ENCODE data around the gene LDLRAD1.
"Not testable (repeated sequence)": the region's sequence is repeated elsewhere in the genome, so short reads cannot be mapped to it uniquely, and the experiment has no call there.

LDLRAD1 gene

GRCh38 chr1:54028306-54029251 is 10.6 kb upstream of the LDLRAD1 start:
- no peak overlapping the region for H3K4me3 ChIP-seq (ENCODE audit: low read depth, low read length)
- TF ChIP-seq CTCF (IDR thresholded peaks at IDR 0.05; ENCODE audit: borderline replicate concordance, insufficient read depth, low read depth, low read length) = no peak

- no peak for TF ChIP-seq CTCF (IDR thresholded peaks at IDR 0.05; ENCODE audit: borderline replicate concordance, insufficient read depth, low read depth, low read length)
Measured at GRCh38 chr1:54027848-54028247, 9.9 kb upstream of the LDLRAD1 start.

GRCh38 chr1:54024811-54025210 is 6.8 kb upstream of the LDLRAD1 start:
- H3K4me3 ChIP-seq (ENCODE audit: low read depth, low read length) = not testable (repeated sequence)

More at GRCh38 chr1:54027848-54028247, 9.9 kb upstream of the LDLRAD1 start:
- no peak overlapping the region for H3K4me3 ChIP-seq (ENCODE audit: low read depth, low read length)

GRCh38 chr1:54024358-54024757 is 6.4 kb upstream of the LDLRAD1 start:
- no peak overlapping the region for H3K4me3 ChIP-seq (ENCODE audit: low read depth, low read length)
- TF ChIP-seq CTCF (IDR thresholded peaks at IDR 0.05; ENCODE audit: borderline replicate concordance, insufficient read depth, low read depth, low read length) = no peak

GRCh38 chr1:54019562-54020176 is 1.7 kb upstream of the LDLRAD1 start:
- H3K4me3 ChIP-seq (ENCODE audit: low read depth, low read length) = not testable (repeated sequence)

GRCh38 chr1:54018635-54019034 is 649 bp upstream of the LDLRAD1 start:
- H3K4me3 ChIP-seq (ENCODE audit: low read depth, low read length) = no peak overlapping the region
- no peak for TF ChIP-seq CTCF (IDR thresholded peaks at IDR 0.05; ENCODE audit: borderline replicate concordance, insufficient read depth, low read depth, low read length)

GRCh38 chr1:54016343-54017282 is 1.4 kb downstream of the LDLRAD1 start:
- H3K4me3 ChIP-seq (ENCODE audit: low read depth, low read length) = no peak overlapping the region
- TF ChIP-seq CTCF (IDR thresholded peaks at IDR 0.05; ENCODE audit: borderline replicate concordance, insufficient read depth, low read depth, low read length) = no peak

All from GM12875 (cell line).